GM12875 (cell line): ENCODE measurements around the gene GTPBP4.

ENCODE experiments used
- H3K4me3 ChIP-seq: one replicate; pipeline ENCODE4 v1.5.1; 2011; ENCODE audit warnings: low read depth, low read length, control low read depth
- TF ChIP-seq, protein P1 (sequence below): IDR thresholded peaks from 2 replicates; pipeline ENCODE4 v1.5.1; 2011; ENCODE audit warnings: low read depth, mild to moderate bottlenecking, control low read depth, inconsistent platforms, low read length, moderate library complexity, borderline replicate concordance; ENCODE audit not compliant: insufficient read depth

GTPBP4 gene

DNA sequence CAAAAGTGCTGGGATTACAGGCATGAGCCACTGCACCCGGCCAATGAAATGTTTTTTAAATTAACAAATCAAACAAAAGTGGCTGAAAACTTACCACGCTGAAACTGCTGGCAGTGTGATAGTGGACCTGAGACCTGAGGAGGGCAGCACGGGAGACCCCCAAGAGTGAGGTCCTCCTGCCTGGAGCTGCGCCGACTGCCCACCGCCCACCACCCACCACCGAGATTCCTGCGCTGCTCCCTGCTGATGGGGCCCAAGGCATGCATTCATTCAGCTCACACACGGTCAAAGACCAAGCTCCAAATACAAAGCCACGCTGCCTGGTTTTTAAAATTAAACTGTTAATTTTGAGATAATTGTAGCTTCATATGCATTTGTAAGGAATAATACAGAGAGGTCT is 40.4 kb upstream of the GTPBP4 start:
- H3K4me3 ChIP-seq = no peak overlapping the region
- TF ChIP-seq, protein P1, sequence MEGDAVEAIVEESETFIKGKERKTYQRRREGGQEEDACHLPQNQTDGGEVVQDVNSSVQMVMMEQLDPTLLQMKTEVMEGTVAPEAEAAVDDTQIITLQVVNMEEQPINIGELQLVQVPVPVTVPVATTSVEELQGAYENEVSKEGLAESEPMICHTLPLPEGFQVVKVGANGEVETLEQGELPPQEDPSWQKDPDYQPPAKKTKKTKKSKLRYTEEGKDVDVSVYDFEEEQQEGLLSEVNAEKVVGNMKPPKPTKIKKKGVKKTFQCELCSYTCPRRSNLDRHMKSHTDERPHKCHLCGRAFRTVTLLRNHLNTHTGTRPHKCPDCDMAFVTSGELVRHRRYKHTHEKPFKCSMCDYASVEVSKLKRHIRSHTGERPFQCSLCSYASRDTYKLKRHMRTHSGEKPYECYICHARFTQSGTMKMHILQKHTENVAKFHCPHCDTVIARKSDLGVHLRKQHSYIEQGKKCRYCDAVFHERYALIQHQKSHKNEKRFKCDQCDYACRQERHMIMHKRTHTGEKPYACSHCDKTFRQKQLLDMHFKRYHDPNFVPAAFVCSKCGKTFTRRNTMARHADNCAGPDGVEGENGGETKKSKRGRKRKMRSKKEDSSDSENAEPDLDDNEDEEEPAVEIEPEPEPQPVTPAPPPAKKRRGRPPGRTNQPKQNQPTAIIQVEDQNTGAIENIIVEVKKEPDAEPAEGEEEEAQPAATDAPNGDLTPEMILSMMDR = no peak

DNA sequence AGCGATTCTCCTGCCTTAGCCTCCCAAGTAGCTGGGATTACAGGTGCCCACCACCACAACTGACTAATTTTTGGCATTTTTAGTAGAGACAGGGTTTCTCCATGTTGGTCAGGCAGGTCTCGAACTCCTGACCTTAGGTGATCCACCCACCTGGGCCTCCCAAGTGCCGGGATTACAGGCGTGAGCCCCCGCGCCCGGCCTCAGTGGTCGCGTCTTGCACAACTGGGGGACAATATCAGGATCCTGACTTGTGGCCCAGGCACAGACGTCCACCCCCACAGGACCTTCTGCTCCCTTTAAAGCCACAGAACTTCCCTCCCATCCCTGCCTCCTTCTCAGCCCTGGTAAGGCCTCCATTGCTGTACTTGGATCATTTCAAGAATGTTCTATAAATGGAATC is 39.9 kb upstream of the GTPBP4 start:
- no peak overlapping the region for H3K4me3 ChIP-seq
- TF ChIP-seq, protein P1 = no peak

DNA sequence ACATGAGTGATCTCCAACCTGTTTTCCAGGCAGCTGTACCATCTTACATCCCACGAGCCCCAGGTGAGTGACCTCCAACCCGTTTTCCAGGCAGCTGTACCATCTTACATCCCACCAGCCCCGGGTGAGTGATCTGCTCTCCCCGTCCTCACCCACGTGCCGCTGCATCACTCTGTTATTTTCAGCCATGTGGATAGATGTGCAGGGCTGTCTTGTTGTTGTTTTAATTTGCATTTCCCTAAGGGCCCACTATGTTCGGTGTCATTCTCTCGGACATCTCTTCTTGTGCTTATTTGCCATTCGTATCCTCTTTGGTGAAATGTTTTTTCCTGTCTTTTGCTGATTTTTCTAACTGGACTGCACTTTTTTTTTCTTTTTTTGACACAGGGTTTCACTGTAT is 38.8 kb upstream of the GTPBP4 start:
- TF ChIP-seq, protein P1 = no peak
- no peak overlapping the region for H3K4me3 ChIP-seq

DNA sequence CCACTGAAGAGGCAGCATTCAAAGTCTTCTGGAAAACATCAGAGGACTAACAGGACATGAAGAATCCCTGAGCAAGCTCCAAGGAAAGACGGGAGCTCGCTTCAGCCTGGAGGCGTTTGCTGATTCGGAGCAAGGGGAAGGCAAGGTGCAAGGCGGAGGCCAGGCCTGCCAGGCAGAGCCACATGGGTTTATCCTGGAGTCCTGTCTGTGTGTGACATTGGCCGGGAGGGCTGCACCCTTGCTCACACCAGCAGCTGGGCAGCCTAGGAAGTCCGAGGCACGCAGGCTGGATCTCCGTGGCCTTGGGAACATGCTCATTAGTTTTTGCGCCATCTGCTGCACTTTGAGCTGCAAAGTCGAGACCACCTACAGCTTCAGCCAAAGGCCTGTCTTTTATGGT is 34.4 kb upstream of the GTPBP4 start:
- TF ChIP-seq, protein P1 = no peak
- H3K4me3 ChIP-seq = no peak overlapping the region

DNA sequence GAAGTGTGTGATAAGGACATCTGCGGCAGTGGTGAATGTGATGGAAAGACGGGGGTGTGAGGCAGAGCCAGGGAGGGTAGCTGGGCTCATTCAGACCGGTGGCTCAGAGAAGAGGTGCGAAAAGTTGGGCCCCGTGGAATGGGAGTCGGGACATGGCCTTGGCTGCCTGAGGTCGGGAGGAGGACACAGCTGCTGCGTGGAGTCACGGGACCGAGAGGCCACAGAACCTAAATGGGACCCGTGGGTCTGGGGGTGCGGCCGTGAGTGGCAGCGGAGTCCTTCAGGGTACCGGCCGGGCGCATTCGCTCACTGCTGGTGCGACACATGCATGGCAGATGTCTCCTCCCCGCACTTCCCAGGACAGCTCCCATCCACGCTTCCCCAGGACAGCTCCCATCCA is 33.8 kb upstream of the GTPBP4 start:
- no peak overlapping the region for H3K4me3 ChIP-seq
- TF ChIP-seq, protein P1 = no peak

DNA sequence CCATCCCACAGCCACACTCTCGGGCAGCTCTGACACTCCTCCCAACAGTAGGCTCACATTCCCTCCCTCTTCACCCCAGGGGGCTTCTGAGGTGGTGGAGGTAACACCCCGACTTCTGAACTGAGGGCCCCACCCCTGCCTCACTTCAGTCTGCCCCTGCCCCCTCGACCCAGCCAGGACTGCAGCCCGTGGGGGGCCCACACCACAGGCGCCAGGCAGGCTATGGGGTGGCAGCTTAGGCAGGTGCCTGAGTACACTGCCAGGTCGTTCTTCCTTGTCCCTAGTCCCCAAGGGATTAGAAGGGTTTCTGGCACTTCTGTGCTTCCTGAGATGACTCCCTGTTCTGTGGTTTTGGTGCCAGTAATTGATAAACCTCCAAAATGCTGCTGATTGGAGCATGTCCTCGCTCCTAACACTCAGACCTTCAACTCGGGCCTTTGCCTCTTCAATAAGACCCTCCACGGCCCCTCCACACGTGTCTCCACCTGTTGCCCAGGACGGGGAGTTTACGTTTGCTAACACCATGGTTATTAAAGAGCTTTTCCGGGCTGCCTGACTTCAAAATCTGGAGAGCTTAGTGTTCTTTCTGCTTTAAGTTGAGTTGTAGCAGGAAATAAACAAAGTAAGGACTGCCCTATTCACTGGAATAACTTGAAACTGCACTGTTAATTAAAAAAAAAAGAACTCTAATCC is 33.0 kb upstream of the GTPBP4 start:
- TF ChIP-seq, protein P1 = no peak
- H3K4me3 ChIP-seq = no peak overlapping the region

DNA sequence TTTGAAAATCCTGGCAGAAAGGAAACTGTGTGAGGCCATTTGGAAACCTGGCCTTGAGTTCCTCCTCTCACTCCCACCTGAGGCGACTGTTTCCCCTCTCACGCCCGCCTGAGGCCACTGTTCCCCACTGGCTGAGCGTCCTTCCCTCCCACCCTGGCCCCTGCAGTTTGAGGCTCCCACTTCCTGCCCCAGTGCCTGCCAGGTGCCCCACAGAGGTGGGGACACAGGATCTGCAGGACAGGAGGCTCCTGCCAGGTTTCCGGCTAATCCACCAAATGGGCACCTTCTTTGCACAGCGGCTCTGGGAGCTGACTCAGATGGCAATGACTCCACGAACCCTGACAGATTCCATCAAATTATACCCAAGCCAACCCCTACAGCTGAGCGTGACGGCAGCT is 32.4 kb upstream of the GTPBP4 start:
- H3K4me3 ChIP-seq = no peak overlapping the region
- TF ChIP-seq, protein P1 = no peak
